ENCODE data around the gene TBXAS1. TPM values are rescaled to one million over a fixed set of nuclear protein-coding genes. Genes with fewer than 3 reads are reported as not detected.

The TBXAS1 gene
- total RNA-seq, 4 donors from 2014 or later = 23.0 to 128 (median 47.3) TPM

GRCh38 chr7:139899328-139899955 lies 70.4 kb downstream of the TBXAS1 start:
- no peak for TF ChIP-seq CTCF (IDR thresholded peaks at IDR 0.05; ENCODE audit: low read depth)

DNA sequence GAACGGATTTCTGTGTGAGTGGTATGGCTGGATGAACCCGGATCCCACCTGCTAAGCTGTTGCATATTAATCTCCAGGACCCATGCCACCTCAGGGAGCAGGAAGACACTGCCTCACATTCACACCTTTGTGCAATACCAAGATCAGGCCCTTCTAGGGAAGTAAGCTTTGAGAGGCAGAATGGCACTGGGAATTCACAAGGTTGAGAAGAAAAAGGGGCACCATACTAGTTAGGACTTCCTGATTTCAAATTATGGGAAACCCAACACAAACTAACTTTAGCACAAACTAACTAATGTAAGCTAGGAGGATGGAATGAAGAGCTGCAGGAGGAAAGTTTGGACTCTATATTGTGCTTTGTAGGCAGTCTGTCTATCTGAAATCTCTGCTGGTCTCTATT lies 71.3 kb downstream of the TBXAS1 start:
- TF ChIP-seq CTCF (IDR thresholded peaks at IDR 0.05; ENCODE audit: low read depth) = no peak

- TF ChIP-seq CTCF (IDR thresholded peaks at IDR 0.05; ENCODE audit: low read depth) = no peak
Observed at GRCh38 chr7:139901056-139901795, 72.2 kb downstream of the TBXAS1 start.

DNA sequence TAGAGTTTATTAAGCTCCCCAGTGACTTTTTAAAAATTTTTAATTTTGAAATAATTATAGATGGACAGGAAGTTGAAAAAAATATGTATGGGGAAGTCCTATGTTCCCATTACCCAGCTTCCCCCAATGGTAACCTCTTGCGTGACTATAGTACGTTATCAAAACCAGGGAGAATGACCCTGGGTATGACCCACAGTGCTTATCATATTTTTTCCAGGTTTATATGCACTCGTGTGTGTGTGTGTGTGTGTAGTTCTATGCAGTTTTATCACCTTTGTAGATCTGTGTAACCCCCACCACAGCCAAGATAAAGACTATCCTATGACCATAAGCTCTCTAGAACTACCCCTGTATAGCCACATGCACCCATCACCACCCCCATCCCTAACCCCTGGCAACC lies 72.8 kb downstream of the TBXAS1 start:
- no peak for TF ChIP-seq CTCF (IDR thresholded peaks at IDR 0.05; ENCODE audit: low read depth)

- TF ChIP-seq CTCF (IDR thresholded peaks at IDR 0.05; ENCODE audit: low read depth) = no peak
Observed at GRCh38 chr7:139902436-139903102, 73.5 kb downstream of the TBXAS1 start.

- TF ChIP-seq CTCF (IDR thresholded peaks at IDR 0.05; ENCODE audit: low read depth) = no peak
Observed at GRCh38 chr7:139906879-139907278, 77.8 kb downstream of the TBXAS1 start.

- TF ChIP-seq CTCF (IDR thresholded peaks at IDR 0.05; ENCODE audit: low read depth) = no peak
Observed at GRCh38 chr7:139908792-139909191, 79.7 kb downstream of the TBXAS1 start.
